PFSK-1 (cell line): ENCODE measurements around the gene LCP2.

ENCODE experiments used
- FOXP2 ChIP-seq: optimal IDR thresholded peaks from 2 replicates; pipeline ENCODE3; 2011; ENCODE audit warnings: borderline replicate concordance, control low read depth, inconsistent platforms; ENCODE audit not compliant: insufficient read depth; ENCODE audit errors: extremely low read length, extremely low read depth
- POLR2AphosphoS5 ChIP-seq: IDR thresholded peaks from 2 replicates; pipeline ENCODE4 v1.6.1; 2012; ENCODE audit warnings: low read depth, mild to moderate bottlenecking, control low read depth, low read length, moderate library complexity
- SIN3A ChIP-seq: IDR thresholded peaks from 2 replicates; pipeline ENCODE4 v1.6.1; 2012; ENCODE audit warnings: mild to moderate bottlenecking, low read length, moderate library complexity, borderline replicate concordance; ENCODE audit not compliant: insufficient read depth
- TAF1 ChIP-seq: IDR thresholded peaks from 2 replicates; pipeline ENCODE4 v1.6.1; 2012; ENCODE audit warnings: low read length, control low read depth, borderline replicate concordance; ENCODE audit not compliant: insufficient read depth
- TF ChIP-seq, protein P1 (sequence below), 2 experiments: IDR thresholded peaks; 2 replicates each; pipeline versions ENCODE4 v1.6.1 to v1.8.0; 2011 to 2012; ENCODE audit warnings: low read depth in 2 of 2, low read length in 2 of 2, control low read depth in 1 of 2, inconsistent platforms in 1 of 2, mild to moderate bottlenecking in 1 of 2, moderate library complexity in 1 of 2; ENCODE audit not compliant: insufficient read depth in 1 of 2

LCP2 gene

DNA sequence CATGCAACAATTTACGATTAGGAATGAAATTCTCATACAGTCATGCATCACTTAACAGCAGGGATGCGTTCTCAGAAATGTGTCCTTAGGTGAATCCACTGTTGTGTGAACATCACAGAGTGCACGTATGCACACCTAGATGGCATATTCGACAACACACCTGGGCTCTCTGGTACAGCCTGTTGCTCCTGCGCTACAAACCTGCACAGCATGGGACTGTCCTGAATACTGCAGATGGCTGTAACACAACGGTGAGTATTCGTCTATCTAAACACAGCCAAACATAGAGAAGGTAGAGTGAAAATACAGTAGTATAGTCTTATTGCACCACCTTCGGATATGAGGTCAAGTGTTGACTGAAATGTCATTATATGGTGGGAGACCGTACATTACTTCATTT lies 44.0 kb upstream of the LCP2 start:
- TF ChIP-seq FOXP2 (no peak), SIN3A (no peak), TAF1 (no peak), POLR2AphosphoS5 (no peak)
- TF ChIP-seq, protein P1, sequence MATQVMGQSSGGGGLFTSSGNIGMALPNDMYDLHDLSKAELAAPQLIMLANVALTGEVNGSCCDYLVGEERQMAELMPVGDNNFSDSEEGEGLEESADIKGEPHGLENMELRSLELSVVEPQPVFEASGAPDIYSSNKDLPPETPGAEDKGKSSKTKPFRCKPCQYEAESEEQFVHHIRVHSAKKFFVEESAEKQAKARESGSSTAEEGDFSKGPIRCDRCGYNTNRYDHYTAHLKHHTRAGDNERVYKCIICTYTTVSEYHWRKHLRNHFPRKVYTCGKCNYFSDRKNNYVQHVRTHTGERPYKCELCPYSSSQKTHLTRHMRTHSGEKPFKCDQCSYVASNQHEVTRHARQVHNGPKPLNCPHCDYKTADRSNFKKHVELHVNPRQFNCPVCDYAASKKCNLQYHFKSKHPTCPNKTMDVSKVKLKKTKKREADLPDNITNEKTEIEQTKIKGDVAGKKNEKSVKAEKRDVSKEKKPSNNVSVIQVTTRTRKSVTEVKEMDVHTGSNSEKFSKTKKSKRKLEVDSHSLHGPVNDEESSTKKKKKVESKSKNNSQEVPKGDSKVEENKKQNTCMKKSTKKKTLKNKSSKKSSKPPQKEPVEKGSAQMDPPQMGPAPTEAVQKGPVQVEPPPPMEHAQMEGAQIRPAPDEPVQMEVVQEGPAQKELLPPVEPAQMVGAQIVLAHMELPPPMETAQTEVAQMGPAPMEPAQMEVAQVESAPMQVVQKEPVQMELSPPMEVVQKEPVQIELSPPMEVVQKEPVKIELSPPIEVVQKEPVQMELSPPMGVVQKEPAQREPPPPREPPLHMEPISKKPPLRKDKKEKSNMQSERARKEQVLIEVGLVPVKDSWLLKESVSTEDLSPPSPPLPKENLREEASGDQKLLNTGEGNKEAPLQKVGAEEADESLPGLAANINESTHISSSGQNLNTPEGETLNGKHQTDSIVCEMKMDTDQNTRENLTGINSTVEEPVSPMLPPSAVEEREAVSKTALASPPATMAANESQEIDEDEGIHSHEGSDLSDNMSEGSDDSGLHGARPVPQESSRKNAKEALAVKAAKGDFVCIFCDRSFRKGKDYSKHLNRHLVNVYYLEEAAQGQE (IDR thresholded peaks at IDR 0.05; ENCODE audit: insufficient read depth in 1 of 2, low read depth in 2 of 2, low read length in 2 of 2), result no peak

DNA sequence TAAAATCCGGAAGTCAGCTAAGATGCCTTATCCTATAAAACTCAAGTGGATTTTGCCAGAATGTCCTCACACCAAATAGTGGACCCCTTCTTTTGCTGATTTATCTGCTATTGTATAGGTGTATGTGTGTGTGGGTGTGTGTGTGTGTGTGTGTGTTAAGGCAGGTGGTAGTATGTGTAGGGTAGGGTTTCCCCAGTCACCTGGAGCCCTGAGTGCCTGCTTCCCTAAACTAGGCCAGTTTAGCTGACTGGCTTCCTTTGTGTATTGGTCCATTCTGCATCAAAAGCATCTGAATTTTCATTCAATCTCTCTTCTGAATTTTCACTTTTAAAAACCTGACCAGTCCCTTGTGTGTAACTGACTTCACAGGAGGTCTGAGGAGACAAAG lies 42.2 kb upstream of the LCP2 start:
- TF ChIP-seq SIN3A, result no peak
- no peak for TF ChIP-seq TAF1
- TF ChIP-seq POLR2AphosphoS5, result no peak
- TF ChIP-seq FOXP2, result no peak
- TF ChIP-seq, protein P1 (IDR thresholded peaks at IDR 0.05; ENCODE audit: insufficient read depth in 1 of 2, low read depth in 2 of 2, low read length in 2 of 2), result no peak

DNA sequence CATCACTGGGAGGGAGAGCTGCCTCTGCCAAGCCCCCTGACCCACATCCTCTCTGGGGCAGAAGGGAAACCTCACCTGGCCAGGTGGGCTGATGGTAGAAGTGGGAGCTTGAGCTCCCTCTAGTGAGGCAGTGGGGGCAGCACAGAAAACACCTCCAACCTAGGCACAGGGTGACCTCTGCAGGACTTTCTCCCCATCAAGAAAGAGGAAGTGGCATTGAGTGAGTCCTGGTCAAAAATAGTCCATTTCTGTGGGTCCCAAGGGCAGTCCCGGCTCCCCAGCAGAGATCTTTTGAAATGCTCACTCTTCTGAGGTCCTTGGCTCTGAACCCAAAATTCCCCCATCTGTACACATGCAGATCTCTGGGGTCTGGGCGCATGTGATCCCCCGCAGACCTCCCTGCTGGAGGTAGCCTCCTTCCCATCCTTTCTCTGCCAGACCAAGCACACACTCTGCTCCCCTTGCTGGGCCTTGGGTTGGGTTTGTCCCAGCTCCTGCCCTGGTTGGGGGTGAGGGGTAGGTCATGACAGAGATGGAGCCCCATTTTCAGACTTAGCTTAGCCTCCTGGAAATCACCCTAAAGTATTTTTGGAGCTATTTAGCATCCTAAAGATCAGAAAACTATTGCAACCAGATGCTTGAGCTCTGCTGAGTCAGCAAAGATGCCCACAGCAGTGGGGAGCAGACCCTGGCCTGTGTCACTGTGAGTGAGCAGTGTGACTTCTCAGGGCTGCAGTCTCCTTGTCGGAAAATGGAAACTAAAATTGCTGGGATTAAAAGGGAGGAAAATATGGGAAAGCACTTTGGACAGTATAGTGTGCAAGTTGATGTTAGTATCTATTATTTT lies 41.6 kb upstream of the LCP2 start:
- TF ChIP-seq TAF1, result no peak
- TF ChIP-seq FOXP2, result no peak
- TF ChIP-seq, protein P1 (IDR thresholded peaks at IDR 0.05; ENCODE audit: insufficient read depth in 1 of 2, low read depth in 2 of 2, low read length in 2 of 2), result no peak
- no peak for TF ChIP-seq POLR2AphosphoS5
- no peak for TF ChIP-seq SIN3A

DNA sequence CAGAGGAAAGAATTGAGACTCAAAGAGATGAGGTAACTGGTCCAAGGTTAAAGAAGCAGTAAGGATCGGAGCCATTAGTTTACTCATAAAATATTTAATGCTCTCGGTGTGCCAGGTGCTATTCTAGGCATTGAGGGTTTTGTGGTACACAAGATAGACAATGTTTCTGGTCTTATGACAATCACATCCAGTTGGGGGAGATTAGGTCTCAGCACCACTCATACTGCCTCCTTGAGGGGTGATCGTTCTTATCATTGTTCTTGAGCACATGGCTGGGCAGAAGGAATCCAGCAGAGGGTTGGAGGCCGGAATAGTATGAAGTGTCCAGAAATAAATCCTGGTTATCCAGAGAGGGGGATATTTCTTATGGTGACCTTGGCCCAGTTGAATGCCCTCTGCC lies 40.7 kb upstream of the LCP2 start:
- no peak for TF ChIP-seq FOXP2
- TF ChIP-seq TAF1, result no peak
- TF ChIP-seq, protein P1 (IDR thresholded peaks at IDR 0.05; ENCODE audit: insufficient read depth in 1 of 2, low read depth in 2 of 2, low read length in 2 of 2), result no peak
